Measurements from ENCODE around the gene MC2R.

Gene MC2R

GRCh38 chr18:13836559-13836958 is 78.8 kb downstream of the MC2R start:
- Histone ChIP-seq H3K36me3 (replicated peaks) (no peaks in the 10 kb centered on the region), H3K27ac (no peak overlapping the region), H3K4me3 (ENCODE audit: low read depth, low read length) (no peak overlapping the region), H3K27me3 (replicated peaks) (no peaks in the 10 kb centered on the region)
- TF ChIP-seq CTCF (IDR thresholded peaks at IDR 0.05; ENCODE audit: low read depth, low read length, missing control alignments), result no peak
- DNase-seq, result no peak
- in situ Hi-C loops (cut with HindIII; ENCODE audit: low pct_ligation_motif_present, low sequenced_read_pairs), result no loop called here

GRCh38 chr18:13835202-13835601 is 80.1 kb downstream of the MC2R start:
- H3K36me3 ChIP-seq (replicated peaks), result no peaks in the 10 kb centered on the region
- no peaks in the 10 kb centered on the region for H3K27me3 ChIP-seq (replicated peaks)
- H3K4me3 ChIP-seq (ENCODE audit: low read depth, low read length), result no peak overlapping the region
- in situ Hi-C loops (cut with HindIII; ENCODE audit: low pct_ligation_motif_present, low sequenced_read_pairs), result no loop called here
- no peak for TF ChIP-seq CTCF (IDR thresholded peaks at IDR 0.05; ENCODE audit: low read depth, low read length, missing control alignments)
- H3K27ac ChIP-seq, result no peak overlapping the region
- no peak for DNase-seq

- no peaks in the 10 kb centered on the region for H3K27me3 ChIP-seq (replicated peaks)
- no peaks in the 10 kb centered on the region for H3K36me3 ChIP-seq (replicated peaks)
- H3K27ac ChIP-seq, result no peak overlapping the region
- H3K4me3 ChIP-seq (ENCODE audit: low read depth, low read length), result no peak overlapping the region
- DNase-seq, result no peak
- no peak for TF ChIP-seq CTCF (IDR thresholded peaks at IDR 0.05; ENCODE audit: low read depth, low read length, missing control alignments)
- in situ Hi-C loops (cut with HindIII; ENCODE audit: low pct_ligation_motif_present, low sequenced_read_pairs), result no loop called here
Measured at GRCh38 chr18:13834496-13835015, 80.8 kb downstream of the MC2R start.
